ENCODE measurements around the gene ADD3.

The ADD3 gene

DNA sequence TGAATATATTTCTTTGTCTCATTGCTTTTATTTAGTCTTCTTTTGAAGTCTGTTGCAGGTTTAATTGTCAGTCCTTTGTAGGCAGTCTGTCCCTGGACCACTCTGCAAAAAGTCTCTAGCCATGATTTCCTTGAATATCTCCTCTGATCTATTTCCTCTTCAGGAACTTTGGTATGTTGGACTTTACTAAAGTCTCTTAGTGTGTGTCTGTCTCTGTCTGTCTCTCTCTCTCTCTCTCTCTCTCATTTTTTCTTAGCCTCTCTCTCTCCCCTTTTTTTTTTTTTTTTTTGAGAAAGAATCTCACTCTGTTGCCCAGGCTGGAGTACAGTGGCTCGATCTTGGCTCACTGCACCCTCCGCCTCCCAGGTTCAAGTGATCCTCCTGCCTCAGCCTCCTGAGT, 57.5 kb downstream of the ADD3 start:
- DNase-seq (ENCODE audit: low read depth in 2 of 2): no peak

DNA sequence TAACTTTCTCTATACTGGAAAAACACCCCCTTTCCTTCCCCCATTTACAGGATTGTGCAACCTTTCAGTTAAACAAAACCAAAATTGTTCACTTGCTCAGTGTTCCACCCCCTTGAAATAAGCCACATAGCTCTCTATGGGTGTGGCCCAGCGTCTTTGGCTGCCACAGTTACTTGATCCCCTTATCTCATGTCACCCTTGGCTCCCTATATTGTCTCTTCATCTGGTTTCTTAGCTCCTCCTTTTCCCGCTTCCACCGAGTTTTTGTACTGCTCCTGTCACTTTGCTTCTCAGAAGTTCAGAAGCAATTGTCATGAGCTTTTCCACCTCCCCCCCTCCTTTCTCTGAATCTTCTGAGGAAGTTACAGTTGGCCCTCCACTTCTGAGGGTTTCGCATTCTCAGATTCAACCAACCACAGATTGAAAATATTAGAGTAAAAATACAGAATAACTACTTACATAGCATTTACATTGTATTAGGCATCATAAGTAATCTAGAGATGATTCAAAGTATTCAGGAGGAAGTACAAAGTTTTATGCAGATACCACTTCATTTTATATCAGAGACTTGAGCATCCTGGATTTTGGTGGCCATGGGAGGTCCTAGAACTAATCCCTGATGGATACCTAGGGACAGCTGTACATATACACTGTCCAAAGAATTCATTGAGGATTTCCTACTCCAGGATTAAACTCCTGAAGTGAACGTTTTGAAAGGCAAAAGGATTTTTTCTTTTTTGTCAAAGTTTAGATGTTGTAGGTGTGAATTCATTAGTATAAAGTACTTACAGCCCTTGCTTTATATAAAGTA, 60.4 kb downstream of the ADD3 start:
- no peak for DNase-seq (ENCODE audit: low read depth in 2 of 2)

DNA sequence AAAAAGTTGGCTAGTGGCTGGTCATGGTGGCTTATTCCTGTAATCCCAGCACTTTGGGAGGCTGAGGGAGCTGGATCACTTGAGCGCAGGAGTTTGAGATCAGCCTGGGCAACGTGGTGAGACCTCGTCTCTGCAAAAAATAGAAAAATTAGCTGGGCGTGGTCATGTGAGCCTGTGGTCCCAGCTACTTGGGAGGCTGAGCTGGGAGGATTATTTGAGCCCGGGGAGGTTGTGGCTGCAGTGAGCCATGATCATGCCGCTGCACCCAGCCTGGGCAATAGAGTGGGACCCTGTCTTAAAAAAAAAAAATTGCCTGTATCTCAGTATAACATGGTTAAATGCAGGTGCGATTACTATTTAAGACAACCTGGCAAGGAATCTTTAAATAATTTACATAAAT, 61.0 kb downstream of the ADD3 start:
- DNase-seq (ENCODE audit: low read depth in 2 of 2): no peak

DNA sequence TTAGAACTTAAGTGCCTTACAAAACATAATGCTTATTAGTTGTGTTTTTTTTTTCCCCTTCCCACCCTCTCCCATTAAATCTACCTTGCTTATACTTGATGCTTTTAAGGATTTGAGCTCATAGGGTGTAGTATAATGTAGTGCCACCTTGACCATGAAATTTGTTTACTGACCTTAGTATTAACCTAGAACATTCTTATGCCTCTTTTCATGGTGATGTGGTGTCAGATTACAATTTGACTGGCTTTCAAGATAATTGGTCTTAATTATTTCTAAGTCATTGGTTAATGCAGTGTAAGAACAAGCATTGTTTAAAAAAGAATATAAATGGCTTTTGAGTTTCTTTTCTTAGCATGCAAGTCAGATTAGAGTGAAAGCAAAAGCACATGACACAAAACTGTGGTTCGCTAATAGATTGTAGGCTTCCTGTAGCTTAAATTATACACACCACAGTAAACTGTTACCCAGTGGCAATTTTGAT, 61.8 kb downstream of the ADD3 start:
- DNase-seq (ENCODE audit: low read depth in 2 of 2): no peak

DNA sequence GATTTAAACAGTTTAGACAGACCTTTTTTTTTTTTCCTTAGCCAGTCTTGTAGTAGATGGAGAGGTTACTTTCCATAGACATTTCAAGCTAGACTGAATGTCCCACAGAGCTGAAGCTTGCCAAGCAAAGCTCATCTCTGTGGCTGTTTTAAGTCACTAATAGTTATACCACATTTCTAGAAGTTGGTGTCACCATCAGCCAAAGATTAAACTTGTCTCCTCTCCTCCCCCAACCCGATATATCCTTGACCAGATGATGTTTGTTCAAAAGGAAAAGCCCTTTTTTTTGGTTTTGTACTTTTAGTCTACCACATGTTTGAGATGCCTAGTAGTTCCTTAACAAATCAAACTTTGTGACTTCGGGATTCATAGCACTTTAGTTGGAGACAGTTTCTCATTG, 66.1 kb downstream of the ADD3 start:
- DNase-seq (ENCODE audit: low read depth in 2 of 2): no peak

DNA sequence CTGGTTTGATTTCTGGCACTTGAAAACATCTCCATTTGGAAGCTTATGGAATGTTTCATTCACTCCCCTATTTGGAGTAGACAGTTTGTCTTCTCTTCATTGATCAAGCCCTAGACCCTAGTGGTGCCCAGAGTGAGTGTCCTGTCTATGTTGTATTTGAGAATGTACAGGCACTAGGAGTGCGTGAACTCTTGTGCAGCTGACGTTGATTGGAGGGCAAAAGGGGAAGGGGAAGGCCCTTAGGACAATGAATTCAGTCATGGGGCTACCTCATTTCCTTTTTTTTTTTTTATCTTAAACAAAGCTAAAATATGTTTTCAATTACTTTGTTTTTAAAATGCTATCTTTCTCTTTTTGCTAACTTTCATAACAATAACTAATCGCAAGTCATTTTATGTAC, 66.5 kb downstream of the ADD3 start:
- DNase-seq (ENCODE audit: low read depth in 2 of 2): no peak

DNA sequence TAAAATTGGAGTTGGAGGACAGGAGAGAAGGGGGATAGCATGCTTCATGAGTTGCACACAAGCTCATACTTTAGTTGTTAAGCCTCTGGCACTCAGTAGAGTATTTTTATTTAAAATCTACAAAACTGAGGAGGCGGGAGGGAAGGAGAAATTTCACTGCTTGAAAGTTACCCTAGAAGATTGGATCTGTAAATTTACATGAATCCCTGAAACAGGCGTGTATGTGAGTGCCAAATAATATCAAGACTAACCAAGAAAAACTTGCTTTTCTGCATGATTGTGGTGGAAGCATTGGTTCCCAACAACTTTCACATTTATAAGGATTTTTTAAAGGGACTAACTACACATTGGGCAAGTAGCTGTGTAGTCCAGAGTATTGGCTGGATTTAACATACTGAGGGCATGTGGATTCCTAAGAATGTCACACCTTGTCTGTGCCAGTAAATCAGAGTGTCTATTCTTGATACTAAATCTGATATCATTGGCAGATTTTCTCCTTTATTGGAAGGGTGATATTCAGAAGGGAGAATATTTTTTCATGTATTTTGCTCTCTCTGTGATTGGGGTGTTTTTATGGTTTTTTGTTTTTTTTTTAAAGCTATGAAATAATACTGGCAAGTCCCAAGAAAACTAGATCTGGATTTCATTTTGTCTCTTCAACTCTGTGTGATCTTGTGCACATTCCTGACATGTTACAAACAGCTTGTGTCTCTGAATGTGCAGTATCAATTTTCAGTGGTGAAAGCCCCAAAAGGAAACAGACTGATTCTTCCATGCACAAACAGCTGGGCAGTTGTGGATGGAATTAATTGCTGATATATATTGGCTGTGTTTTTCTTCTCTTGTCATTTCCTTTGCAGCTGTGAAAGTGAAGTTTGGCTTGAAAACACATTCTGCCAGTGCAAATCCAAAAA, 67.2 kb downstream of the ADD3 start:
- no peak for DNase-seq (ENCODE audit: low read depth in 2 of 2)

DNA sequence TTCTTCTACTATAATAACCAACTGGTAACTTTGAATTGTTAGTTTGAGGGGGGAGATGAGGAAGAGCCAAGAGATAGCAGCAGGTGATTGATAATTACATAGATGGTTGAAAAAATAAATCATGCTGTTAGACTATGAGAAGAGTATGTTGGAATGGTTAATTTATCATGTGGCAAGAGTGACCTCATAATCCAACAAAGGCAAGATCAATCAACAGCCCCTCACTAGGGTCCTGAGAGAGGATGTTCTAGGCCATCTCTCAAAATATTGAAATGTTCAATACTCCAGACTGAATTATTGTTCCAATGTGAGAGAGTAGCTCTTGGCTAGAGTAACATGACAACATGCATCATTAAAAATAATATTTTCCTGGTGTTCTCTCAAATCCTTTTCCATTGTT, 67.9 kb downstream of the ADD3 start:
- no peak for DNase-seq (ENCODE audit: low read depth in 2 of 2)

DNA sequence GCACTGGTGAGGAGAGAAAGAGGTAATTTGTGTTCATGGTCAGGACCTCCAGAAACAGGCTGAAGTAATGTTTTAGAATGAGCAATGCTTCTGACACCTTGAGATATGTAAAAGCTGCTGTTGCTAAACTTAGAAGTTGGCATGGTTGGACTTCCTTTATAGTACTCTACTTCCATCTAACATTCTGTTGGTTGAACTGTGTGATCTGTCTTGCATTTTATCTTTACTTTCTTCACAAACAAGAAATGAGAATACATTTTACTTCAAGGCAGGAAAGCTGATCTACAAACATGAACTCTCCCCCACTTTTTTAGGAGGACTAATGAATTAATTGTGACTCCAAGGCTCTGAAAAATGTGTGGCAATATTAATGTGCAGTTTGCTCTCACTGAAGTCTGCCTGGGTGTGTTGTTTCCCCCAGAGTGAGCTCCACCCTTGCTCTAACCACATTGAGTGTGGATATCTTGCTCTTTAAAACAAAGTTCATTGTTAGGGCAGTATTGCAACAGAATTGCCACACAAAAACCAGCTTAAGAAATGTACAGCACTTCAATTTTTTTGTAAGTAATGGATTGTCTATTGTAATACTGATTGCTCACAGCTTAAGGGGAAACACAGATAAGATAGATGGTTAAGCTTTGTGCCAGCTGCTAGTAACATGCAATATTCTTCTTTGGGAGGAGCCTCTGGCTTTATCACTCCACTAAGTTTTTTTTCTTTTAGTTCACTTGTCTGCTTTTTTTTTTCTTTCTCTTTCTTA, 69.0 kb downstream of the ADD3 start:
- no peak for DNase-seq (ENCODE audit: low read depth in 2 of 2)

DNA sequence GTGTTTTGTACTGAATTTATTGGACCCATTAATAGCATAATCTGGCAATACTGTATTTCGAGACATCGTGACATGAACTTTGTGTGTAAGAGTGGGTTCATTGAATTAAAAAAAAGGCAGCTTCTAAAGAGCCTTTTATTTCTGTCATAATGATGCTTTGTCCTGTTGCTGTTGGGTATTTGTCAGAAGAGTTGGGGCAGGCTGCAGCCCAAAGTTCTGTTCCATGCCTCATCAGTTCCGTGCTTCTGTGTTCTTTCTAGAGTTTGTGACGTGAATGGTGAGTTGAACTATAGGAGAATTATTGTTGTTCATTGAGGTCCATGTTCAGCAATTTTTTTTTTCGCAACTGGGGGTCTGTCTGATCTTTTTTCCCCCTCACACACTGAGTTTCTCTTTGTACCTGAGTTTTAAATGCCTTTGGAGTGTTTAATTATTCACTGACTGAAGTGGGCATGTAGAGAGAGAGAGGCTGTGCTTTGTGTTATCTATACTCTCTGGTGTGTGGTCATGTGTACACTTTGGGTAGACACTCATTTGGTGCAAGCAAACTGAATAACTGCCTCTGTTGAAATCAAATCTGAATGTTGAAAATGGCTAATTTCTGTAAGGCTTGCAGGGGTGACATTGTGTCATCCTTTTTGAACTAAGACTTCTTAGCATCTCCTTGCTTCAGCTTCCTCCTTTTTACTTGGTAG, 69.8 kb downstream of the ADD3 start:
- no peak for DNase-seq (ENCODE audit: low read depth in 2 of 2)

DNA sequence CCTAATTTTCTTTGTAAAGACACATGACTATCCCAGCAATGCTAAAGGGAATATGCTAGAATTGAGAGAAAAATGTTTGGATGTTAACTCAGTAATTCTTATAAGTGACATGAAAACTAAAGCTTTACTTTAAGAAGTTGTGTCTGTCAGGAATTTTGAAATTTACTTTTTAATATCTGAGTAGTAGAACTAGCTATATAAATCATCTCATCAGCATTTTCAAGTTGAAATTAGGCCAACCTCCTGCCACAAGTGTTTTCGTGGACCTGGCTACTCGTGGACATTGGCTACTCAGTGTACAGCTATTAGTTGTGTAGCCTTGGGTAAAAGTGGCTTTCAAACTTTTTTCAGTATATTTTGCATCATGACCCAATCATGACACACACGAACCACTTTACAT, 70.5 kb downstream of the ADD3 start:
- DNase-seq (ENCODE audit: low read depth in 2 of 2): no peak

DNA sequence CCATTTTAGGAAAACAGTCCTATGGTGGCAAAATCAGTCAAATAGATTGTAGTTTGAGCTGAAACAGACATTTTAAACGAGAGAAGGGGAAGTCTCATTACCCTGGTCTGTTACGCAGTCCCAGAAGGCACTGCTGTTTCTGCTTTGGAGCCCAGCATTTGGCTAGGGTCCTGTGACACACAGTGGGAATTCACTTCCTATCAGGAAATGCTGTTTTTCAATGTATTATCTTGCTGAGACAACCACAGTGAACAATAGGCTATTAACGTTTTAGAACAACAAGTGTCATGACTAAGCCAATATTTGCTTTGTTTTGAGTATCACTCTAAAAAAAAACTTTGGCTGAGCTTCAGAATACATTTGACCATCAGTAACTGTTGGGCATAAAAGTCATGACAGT, 74.1 kb downstream of the ADD3 start:
- DNase-seq (ENCODE audit: low read depth in 2 of 2): no peak

DNA sequence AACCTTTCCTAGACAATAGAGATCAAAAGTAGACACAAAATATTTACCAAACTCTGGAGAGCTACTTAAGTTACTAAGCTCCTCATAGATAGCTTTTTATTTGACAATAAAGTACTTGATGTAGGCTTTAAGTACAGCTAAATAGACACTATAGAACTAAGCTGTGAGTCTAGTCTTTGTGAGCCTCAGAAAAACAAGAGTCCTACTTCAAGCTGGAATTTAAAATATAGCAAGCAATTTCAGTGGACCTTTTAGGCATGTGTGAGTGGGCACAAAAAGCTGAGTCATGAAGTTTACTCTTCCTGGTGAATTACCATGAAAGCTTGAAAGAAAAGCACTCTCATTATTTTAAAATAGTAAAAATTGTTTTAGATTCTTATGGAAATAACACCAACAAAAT, 76.1 kb downstream of the ADD3 start:
- no peak for DNase-seq (ENCODE audit: low read depth in 2 of 2)

DNA sequence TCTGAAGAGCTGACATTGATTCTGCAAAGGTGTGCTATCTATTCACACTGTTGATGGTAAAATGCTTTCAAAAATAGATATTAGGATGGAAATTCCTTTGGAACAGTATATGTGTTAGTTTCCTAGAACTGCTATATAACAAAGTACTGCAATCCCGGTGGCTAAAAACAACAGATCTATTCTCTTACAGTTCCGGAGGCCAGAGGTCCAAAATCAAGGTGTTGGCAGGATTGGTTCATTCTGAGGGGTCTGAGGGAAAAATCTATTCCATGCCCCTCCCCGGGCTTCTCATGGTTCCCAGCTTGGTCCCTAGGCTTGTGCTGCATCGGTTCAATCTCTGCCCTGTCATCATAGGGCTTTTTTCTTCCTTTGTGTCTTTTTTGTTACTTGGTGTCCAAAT, 79.9 kb downstream of the ADD3 start:
- no peak for DNase-seq (ENCODE audit: low read depth in 2 of 2)

DNA sequence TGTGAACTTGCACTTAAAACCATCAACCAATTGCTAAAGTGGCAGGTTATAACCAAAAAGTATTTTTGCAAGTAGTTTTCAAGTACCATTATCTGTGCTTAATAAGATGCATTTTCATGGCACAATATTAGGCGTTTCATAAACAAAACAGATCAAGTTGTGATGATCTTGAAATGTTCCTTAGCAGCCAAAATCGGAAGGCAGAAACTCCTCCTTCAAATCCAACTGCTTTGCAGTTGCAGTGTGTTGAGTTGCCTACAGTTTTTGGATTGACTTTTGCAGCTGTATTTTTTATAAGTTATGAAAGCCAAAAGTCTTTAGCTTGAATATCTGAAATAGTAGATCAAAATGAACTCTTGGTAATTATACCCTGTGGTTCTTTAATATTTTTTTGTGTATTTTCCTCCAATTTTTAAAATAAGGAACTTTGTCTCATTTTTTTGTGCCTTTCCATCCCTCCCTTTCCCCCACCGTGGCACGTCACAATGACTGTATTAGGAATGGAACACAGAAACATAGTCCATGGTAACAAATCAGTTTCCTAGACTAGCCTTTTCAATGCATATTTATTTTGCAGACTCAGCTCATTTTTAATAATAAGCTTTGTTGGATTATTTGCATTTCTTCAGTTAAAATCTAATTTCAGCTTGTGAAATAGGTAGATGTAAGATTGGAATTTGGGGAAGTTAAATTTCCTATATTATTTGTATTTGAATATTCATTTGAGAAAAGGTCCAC, 80.8 kb downstream of the ADD3 start:
- no peak for DNase-seq (ENCODE audit: low read depth in 2 of 2)

DNA sequence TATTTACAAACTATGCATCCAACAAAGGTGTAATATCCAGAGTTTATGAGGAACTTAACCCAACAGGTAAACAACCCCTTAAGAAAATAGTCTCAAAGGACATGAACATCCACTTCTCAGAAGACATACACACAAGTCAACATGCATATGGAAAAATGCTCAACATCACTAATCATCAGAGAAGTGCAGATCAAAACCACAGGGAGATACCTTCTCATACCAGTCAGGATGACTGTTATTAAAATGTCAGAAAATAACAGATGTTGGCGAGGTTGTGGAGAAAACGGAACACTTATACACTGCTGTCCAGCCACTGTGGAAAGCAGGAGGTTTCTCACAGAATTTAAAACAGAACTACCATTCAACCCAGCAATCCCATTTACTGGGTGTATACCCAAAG, 84.0 kb downstream of the ADD3 start:
- no peak for DNase-seq (ENCODE audit: low read depth in 2 of 2)

DNA sequence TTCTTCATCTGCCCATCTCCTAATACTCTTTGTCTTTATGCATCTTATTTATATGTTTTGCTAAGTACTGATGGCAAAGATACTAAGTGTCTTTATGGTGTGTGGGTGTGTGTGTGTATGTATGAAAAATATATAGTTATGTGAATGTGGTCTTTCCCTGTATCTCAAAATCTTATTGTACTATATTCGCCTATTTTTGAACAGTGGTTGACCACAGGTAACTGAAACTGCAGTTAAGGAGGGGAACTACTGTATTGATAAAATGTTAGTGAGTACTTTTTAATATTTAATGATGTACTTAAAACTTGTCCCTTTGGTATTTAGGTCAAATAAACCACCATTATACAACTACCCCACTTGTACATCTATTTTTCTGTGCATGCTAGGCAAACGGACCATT, 85.9 kb downstream of the ADD3 start:
- DNase-seq (ENCODE audit: low read depth in 2 of 2): no peak

DNA sequence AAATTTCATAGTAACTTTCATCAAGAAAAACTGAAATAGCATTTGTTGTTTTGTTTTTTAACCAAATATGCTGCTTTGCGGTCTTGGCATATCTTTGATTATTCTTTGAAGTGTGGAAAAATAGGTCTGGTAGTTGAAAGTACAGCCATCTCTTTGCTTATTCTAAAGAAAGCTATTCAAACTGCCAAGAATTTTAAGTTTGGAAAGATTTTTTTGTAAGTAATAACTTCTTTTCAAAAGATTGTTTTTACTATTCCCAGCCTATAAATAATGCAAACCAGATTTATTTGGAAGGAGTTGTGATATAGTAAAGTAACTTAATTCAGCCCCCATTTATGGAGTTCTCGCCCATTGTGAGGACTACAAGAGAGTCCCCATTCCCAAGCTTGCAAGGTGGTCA, 87.0 kb downstream of the ADD3 start:
- no peak for DNase-seq (ENCODE audit: low read depth in 2 of 2)

DNA sequence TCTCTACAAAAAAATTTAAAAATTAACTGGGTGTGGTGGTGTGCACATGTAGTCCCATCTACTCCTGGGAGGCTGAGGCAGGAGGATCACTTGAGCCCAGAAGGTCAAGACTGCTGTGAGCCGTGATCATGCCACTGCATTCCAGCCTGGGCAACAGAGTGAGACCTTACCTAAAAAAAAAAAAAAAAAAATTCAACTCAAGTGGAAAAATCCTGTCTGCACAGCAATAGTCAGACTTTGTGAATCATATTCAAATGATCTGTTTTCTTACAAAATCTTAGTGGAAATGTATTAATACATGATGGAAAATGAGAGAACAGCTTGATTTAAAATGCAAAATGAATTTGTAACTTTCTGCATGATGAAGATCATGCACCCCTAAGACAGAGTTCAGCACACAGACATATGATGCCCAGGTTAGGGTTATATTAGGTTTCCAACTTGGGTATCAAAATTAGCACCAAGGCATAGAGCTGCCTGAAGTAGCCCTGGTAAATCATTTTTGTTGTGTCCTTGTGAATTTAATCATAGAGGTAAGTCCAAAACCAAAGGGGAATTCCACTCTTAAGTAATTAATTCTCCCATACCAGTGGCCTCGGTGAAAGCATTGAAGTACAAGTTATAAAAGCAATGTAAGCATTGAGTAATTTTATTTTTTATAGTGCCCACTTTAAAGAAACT, 93.8 kb downstream of the ADD3 start:
- DNase-seq (ENCODE audit: low read depth in 2 of 2): no peak

DNA sequence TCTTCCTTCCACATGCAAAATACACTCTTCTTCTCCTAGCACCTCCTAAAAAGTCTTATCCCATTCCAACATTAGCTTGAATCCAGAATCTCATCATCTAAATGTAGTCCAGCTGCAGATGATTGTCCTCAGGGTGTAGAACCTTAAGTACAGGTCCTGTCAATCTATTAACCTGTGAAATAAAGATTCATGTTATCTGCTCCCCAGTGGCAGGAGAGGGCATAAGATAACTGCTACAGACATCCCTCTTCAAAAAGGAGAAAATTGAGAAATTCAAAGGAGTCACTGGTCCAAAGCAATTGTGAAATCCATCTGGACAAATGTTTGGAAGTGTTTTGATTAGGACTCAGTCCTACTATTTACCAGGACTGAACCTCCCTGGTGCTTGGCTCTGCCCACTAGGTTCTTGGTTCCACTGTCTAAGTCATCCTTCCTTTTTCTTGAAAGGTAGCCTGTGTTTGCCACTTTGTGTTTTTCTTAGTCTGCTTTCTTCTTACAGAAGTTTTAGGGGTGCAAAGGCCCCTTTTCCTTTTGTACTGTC, 96.2 kb downstream of the ADD3 start:
- no peak for DNase-seq (ENCODE audit: low read depth in 2 of 2)

All from activated CD4-positive, alpha-beta T cell treated with anti-CD3 and anti-CD28 coated beads for 24 hours (primary cell).